OCI-M2 (cell line): ENCODE measurements around the gene CD55.
A peak's percentile ranks its signal among the peaks of the same experiment; 100 is the strongest.

ENCODE experiments used
- DNase-seq: peaks from one replicate; lab custom pipeline; 2025; ENCODE audit not compliant: unreplicated experiment; lab: John Stamatoyannopoulos, UW

Gene CD55, protein sequence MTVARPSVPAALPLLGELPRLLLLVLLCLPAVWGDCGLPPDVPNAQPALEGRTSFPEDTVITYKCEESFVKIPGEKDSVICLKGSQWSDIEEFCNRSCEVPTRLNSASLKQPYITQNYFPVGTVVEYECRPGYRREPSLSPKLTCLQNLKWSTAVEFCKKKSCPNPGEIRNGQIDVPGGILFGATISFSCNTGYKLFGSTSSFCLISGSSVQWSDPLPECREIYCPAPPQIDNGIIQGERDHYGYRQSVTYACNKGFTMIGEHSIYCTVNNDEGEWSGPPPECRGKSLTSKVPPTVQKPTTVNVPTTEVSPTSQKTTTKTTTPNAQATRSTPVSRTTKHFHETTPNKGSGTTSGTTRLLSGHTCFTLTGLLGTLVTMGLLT

DNA sequence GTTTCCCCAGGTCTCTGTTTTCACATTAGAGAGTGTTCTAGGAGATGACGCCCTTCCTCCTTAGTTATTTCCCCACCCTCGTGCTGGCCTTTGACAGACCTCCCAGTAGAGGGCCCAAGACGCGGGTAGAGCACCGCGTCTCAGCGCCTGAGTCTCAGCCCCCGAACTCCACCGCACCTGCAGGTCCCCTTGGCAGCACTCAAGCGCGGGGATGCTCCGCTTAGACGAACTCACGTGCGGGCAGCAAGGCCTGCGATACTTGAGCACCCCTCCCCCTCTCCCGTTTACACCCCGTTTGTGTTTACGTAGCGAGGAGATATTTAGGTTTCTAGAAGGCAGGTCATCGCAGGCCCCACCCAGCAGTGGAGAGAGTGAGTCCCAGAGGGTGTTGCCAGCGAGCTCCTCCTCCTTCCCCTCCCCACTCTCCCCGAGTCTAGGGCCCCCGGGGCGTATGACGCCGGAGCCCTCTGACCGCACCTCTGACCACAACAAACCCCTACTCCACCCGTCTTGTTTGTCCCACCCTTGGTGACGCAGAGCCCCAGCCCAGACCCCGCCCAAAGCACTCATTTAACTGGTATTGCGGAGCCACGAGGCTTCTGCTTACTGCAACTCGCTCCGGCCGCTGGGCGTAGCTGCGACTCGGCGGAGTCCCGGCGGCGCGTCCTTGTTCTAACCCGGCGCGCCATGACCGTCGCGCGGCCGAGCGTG is at the start of gene CD55:
Gene CD55, plus strand, starts transcription at position 600 of the 711 bp plus-strand sequence. Its CDS starts 88 bp downstream, at position 688.
- peak; percentile 81 for DNase-seq

DNA sequence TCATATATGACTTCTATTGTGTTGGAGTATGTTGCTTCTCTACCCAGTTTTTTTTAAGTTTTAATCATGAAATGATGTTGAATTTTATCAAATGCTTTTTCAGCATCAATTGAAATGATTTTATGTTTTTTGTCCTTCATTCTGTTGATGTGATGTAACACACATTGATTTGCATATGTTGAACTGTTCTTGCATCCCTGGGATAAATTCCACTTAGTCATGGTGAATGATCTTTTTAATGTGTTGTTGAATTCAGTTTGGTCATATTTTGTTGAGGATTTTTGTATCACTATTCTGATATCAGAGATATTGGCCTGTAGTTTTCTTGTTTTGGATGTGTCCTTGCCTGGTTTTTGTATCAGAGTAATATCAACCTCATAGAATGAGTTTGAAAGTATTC is 46.6 kb upstream of the CD55 start:
- no peak for DNase-seq

DNA sequence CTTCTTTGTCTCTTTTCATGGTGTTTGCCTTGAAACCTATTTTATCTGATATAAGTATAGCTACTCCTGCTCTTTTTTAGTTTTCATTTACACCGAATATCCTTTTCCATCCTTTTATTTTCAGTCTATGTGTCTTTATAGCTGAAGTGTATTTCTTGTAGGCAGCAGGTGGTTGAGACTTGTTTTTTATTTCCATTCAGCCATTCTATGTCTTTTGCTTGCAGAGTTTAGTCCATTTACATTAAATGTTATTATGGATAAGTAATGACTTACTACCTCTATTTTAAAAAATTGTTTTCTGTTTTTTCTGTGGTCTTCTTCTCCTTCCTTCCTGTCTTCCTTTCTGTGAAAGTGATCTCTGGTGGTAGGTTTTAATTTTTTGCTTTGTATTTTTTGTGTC is 45.0 kb upstream of the CD55 start:
- no peak for DNase-seq

DNA sequence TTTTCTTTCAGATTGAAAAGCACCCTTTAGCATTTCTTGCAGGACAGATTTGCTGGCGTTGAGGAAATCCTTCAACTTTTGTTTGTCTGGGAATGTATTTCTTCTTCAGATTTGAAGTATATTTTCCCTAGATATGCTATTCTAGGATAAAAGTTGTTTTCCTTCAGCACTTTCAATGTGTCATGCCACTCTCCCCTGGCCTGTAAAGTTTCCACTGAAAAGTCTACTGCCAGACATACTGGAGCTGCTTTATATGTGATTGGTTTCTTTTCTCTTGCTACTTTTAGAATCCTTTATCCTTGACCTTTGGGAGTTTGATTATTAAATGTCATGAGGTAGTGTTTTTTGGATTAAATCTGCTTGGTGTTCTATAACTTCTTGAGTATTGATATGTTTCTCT is 44.2 kb upstream of the CD55 start:
- no peak for DNase-seq

DNA sequence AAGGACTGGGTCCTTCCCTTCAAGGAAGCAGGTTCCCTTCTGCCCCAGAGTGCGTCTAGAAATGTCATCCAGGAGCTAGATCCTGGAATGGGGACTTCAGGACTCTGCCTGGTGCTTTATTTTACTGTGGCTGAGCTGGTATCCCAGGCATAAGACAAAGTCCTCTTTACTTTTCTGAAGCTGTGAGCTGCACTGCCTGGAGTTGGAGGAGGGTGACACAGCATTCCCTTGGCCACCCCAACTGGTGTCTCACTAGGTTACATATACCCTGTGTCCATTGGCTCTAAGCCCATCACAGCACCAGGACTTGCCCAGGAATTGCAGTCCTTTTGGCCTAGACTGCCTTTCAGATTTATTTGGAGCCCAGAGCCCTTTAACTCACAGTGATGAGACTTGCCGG is 41.8 kb upstream of the CD55 start:
- DNase-seq = no peak

DNA sequence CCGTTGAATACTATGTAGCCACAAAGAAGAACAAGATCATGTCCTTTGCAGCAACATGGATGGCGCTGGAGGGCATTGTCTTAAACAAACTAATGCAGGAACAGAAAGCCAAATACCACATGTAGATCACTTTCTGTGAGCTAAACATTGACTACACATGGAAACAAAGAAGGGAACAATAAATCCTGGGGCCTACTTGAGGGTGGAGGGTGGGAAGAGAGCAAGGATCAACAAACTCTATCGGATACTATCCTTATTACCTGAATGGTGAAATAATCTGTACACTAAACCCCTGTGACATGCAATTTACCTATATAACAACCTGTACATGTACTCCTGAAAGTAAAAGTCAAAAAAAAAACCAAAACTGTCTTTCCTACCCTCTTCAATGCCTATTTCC is 40.8 kb upstream of the CD55 start:
- DNase-seq = no peak

DNA sequence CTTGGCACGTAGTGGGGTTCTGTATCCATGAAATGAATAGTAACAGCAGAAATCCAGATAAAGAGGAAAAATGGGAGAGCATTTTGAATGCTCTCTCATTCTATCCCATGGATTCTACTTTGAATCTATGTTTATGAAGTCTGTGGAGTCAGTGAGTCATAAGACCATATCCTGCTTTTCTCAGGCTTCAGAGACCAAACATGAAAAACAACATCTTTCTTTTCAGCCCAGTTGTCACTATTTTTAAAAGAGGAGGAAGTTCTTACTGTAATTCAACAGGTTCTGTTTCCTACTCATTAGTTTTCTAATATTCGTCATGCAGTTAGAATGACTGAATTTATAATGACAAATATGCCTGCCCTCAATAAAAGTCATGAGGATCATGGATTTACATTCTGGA is 39.4 kb upstream of the CD55 start:
- no peak for DNase-seq

DNA sequence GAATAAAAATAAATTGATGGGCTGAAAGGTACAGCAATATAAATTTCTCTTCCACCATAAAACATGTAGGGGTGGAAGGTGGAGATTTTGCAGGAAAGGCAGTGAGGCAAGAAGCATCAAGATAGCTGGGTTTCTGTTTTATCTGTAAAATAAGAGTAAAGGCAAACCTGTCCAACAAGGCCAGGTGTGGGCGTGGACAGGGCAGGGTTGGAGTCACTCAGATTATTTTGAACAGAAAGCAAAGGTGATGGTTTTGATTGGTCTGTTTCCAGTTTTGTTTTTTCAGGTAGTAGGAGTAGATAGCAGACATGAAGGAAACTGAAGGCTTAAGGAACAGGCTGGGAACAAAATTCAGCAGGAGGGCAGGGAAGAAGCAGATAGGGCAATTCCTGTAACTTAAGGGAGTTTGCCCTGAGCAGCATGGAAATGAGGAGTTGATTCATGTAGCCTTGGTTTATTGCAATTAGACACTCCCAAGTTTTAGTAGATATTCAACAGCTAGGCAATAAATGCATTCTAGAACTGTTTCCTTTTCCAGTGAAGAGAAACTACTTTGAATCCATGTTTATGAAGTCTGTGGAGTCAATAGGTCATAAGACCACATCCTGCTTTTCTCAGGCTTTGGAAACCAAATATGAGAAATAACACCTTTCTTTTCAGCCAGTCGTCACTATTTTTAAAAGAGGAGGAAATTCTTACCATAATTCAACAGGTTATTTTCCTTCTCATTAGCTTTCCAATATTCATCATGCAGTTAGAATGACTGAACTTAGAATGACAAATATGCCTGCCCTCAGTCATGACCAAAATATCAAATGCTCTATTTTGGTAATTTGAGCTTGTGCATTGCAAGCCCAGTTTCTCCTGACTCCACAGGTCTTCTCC is 38.7 kb upstream of the CD55 start:
- DNase-seq = no peak

DNA sequence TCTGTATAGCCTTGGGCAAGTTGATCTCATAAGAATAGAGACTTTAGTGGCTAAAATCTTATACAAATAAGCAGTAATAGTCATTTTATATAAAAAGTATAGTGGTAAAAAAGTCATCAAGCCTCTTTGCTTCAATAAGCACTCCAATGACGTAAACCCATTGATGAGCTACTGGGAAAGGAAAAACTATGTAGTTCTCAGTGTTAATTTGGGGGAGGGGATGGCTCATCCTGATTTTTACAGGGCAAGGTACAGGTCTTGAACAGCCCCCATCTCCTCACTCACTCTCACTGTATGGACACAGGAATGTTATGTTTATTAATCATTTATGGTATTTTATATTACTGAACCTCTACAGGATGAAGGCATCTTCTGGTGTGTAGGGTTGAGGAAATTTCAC is 38.1 kb upstream of the CD55 start:
- DNase-seq = no peak

DNA sequence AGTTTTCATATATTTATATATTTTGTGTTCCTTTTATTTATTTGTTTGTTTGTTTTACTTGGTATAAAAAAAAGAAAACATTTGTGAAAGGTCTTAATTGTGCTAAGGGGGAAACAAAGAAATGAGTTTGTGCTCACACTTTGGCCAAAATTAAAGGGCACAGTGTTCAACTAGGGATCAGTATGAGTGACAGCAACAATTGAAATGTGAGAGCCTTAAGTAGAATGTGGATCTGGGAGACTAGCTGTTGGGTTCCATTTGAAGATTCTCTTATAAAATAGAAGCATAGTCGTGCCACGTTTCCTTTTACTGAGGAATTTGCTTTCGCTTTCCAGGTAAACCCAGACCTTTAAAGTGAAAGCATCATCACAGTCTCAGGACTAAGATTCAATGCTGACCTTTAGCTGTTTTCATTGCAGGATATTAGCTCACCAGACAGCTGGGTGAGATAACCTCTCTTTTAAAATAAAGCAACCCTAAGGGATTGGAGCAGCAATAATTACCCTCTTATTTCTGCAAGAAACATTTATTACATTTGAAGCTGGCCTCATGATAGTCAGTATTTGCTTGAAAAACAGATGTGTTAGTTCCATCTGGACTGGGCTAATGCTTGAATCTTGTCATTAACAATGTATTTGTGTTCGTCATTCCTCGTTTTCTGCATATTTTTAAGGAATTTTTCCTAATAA is 37.1 kb upstream of the CD55 start:
- no peak for DNase-seq

DNA sequence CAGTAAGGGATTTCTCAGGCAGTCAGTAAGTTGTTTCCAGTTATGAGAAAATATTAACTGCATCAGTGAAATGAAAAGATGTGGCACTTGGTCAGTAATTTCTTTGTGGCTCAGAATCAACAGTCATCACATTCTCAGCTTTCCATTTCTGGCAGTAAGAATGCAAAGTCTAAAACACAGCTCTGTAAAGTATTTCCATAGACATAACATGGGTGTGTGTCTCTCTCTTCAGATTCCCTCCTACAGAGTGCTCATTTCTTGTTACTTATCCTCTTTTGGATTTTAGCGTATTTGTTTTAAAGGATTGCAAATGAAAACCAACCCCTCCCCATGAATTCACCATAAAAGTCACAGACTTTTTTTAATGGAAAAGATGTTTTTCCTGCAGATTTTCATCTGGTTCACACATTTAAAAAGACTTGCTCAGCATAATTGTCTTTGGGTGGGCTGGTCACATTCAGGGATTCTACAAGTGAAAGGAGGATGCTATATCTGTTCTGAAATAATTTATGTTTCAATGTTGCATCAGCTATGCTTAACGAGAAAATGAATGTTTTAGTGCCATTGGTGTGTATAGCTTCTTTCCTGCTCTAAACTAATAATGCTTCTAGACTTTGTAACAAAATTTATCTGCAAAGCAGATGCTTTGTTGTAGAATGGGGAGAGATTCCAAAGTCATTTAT is 34.6 kb upstream of the CD55 start:
- no peak for DNase-seq

DNA sequence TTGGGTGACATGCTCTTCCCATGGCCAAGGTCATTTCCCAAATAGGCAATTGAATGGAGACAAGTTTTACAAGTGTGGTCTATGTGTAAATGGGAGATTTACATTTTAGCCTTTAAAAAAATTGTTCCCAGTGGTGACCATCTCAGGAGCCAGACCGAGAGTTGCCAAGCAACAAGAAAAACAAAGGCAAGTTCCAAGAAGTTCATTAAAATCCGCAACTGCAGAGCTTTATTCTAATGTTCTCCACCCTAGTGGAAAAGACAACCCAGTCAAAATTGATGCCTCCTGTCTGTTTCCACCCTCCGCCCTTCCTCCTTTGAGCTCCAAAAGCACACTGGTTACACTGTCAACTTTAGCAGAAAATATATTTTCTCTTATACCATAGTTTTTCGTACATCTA is 33.2 kb upstream of the CD55 start:
- DNase-seq = no peak

DNA sequence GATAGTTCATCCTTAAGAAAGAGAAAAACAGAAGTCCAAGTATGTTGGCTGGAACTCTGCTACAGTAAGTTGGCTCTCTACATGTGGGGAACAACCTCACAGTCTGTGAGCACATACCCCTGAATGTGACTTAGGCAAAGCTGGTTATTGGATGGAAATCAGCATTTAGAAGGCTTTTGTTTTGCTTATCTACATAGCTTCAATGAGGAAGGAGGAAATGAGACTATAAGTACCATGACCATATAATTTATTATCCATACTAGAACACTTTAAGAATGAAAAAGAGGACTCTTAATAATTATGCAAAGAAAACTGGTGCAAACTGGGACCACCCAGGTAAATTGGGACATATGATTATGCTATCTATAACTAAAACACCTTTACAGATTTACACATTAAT is 31.7 kb upstream of the CD55 start:
- no peak for DNase-seq

DNA sequence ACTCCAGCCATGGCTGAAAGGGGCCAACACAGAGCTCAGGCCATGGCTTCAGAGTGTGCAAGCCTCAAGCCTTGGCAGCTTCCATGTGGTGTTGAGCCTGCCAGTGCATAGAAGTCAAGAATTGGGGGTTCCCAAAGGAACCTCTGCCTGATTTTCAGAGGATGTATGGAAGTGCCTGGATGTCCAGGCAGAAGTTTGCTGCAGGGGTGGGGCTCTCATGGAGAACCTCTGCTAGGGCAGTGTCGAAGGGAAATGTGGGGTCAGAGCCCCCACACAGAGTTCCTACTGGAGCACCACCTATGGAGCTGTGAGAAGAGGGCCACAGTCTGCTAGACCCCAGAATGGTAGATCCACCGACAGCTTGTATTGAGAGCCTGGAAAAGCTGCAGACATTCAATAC is 29.8 kb upstream of the CD55 start:
- no peak for DNase-seq

DNA sequence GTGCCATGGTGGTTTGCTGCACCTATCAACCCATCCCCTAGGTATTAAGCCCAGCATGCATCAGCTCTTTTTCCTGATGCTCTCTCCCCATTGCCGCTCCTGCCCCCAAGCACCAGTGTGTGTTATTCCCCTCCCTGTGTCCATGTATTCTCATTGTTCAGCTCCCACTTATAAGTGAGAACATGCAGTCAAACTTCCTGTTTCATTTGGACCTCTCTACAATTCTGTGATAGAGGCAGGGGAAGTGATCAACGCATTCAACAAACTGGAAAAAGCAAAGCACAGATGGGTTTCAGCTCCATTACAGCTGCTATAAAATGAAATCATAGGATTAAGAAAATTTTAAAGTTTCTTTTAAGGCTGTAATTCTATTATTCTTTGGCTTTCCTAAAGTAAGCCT is 23.3 kb upstream of the CD55 start:
- DNase-seq = no peak

DNA sequence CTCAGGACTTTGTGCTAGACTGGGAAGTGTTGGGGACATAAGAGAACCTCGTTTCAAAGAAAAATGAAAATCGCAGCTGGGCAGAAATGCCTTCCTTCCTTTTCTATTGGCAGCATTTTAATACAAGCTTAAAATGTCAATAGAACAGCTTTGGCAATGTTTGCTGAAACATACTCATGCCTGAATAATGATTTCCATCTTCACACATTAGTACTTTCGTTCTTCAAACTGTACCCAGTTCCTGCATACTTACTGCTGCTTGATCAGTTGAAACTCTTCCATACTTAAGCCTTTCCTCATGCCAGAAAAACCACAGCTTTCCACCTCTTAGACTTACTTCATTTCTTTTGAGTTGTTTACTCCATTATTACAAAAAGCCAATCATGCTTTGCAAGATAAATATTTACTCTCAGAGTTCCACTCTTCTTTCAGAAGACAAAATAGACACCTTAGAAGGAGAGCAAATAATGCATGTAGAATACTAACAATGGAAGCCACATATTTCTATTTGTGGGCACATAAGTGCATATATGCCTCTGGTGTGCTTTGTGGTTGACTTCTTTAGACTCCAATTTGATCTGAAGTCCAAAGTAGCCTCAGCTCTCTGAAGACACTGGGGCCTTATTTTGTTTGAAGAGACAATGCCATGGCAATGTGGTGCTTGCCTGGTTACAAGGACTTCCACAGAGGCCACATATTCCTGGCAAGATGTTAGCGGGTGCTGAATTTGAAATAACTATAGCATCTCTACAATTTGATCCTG is 22.7 kb upstream of the CD55 start:
- DNase-seq = no peak

DNA sequence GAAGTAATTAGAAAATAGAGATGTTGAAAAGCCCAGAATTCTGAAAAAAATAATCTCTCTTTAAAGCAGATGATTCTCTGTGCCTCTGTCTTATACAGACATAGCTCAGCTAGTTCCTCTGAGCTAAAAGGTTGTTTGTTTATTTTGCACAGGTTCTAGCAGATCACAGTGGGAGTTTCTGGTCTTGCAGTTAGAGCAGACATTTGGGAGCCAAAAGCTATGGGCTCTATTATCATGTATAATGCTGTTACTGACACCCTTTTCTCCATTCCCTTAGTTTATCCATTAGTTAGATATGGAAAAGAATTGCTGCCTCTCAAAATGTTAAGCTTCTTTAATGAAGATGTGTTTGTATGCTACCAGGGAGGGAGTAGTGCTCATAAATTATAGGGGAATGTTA is 20.5 kb upstream of the CD55 start:
- DNase-seq = no peak

DNA sequence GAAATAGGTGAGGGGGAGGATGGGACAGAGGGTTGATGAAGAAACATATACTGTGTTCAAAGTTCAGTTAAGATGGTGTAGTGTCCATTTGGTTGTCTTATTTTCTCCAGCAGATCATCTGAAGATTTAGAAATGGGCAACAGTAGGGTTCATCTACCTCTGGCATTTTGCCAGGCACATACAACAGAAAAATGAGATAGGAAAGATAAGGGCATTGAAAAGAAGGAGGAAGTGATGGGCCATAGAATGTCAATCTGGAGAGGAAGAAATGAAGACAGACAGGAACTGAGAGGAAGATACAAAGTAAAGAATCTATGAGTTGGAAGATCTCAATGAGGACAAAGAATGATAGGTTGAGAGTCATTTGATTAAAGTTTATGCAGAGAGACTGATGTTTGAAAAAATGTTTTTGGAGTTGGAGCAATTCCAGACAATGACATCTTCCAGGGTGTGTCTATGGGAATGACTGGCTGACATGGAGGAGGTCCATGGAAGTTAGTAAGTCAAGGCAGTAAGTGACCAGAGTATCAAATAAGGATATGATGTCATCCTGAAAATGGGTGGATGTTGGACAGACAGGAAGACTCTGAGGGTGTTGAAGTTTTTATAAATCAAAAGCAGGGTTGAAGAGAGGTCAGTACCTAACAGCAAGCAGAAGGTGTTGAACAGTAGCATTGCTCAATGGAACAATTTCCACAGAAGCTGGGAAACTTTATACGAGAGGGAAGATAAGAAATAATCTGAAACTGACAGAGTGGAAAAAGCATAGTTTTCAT is 18.7 kb upstream of the CD55 start:
- no peak for DNase-seq
